Chondrocyte (in vitro differentiated cells): ENCODE data around the gene HPSE2. TPM values are rescaled to one million over a fixed set of nuclear protein-coding genes. Genes with fewer than 3 reads are reported as not detected.

Source experiments
- DNase-seq: peaks from one replicate; pipeline ENCODE4 v3.0.0; 2021; ENCODE audit warnings: mixed read lengths, low spot score
- H3K27ac Mint-ChIP-seq: one replicate; pipeline ENCODE4 v1.8.0; 2021; ENCODE audit warnings: mild to moderate bottlenecking, moderate library complexity, mixed read lengths; ENCODE audit not compliant: unreplicated experiment
- H3K27me3 Mint-ChIP-seq: 2 replicates; pipeline ENCODE4 v1.8.0; 2021; ENCODE audit warnings: low read depth, mixed read lengths
- H3K36me3 Mint-ChIP-seq: 2 replicates; pipeline ENCODE4 v1.8.0; 2021; ENCODE audit warnings: low read depth, mixed read lengths
- H3K4me1 Mint-ChIP-seq: 2 replicates; pipeline ENCODE4 v1.8.0; 2021; ENCODE audit warnings: low read depth, mild to moderate bottlenecking, mixed read lengths
- H3K4me3 Mint-ChIP-seq: one replicate; pipeline ENCODE4 v1.8.0; 2021; ENCODE audit warnings: mild to moderate bottlenecking, moderate library complexity, mixed read lengths; ENCODE audit not compliant: unreplicated experiment
- H3K9me3 Mint-ChIP-seq: 2 replicates; pipeline ENCODE4 v1.8.0; 2021; ENCODE audit warnings: low read depth, mixed read lengths
- total RNA-seq: library from RNA; stranded (reverse); gene quantifications from 3 replicates; pipeline ENCODE4 v1.2.1, GENCODE V29; 2021
- TF ChIP-seq, protein P1 (sequence below): fragments of 200-600 bp; sonication (generic); IDR thresholded peaks from 2 replicates; pipeline ENCODE4 v1.5.0; 2021; ENCODE audit warnings: antibody characterized with exemption, mild to moderate bottlenecking, moderate library complexity

The HPSE2 gene
- total RNA-seq, 1 donor from 2014 or later, result not detected

DNA sequence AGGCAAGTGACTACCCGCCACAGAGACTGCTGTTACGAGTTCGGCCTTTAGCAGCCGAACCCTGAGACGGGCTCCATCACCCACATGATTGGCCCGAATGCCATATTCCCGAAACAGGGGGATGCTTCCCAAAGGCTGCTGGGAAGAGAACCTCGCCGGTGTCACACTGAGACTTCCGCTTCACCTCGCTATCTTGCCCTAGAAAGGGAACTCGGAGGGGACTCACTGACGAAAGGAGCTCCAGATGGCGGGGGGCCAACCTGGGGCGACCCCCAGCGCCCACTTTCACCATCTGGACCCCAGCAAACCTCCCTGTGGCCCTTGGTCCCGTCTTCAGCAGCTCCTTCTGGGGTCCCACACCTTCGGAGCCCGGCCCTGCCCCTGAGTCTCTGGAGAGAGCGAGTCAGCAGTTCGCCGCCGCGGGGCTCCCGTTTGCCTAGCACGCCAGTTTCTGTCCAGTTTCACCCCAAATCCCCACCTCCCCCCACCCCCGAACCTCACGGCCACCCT is 789.4 kb downstream of the HPSE2 start:
- TF ChIP-seq, protein P1, sequence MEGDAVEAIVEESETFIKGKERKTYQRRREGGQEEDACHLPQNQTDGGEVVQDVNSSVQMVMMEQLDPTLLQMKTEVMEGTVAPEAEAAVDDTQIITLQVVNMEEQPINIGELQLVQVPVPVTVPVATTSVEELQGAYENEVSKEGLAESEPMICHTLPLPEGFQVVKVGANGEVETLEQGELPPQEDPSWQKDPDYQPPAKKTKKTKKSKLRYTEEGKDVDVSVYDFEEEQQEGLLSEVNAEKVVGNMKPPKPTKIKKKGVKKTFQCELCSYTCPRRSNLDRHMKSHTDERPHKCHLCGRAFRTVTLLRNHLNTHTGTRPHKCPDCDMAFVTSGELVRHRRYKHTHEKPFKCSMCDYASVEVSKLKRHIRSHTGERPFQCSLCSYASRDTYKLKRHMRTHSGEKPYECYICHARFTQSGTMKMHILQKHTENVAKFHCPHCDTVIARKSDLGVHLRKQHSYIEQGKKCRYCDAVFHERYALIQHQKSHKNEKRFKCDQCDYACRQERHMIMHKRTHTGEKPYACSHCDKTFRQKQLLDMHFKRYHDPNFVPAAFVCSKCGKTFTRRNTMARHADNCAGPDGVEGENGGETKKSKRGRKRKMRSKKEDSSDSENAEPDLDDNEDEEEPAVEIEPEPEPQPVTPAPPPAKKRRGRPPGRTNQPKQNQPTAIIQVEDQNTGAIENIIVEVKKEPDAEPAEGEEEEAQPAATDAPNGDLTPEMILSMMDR, result no peak
- Mint-ChIP-seq H3K4me1 (peaks cover 24% of the 10 kb centered on the region), H3K36me3 (peaks cover 20% of the 10 kb centered on the region), H3K9me3 (no peaks in the 10 kb centered on the region), H3K27ac (peak overlapping the region; percentile 88), H3K27me3 (peaks cover 7% of the 10 kb centered on the region), H3K4me3 (peak overlapping the region; percentile 85)
- DNase-seq, result no peak

DNA sequence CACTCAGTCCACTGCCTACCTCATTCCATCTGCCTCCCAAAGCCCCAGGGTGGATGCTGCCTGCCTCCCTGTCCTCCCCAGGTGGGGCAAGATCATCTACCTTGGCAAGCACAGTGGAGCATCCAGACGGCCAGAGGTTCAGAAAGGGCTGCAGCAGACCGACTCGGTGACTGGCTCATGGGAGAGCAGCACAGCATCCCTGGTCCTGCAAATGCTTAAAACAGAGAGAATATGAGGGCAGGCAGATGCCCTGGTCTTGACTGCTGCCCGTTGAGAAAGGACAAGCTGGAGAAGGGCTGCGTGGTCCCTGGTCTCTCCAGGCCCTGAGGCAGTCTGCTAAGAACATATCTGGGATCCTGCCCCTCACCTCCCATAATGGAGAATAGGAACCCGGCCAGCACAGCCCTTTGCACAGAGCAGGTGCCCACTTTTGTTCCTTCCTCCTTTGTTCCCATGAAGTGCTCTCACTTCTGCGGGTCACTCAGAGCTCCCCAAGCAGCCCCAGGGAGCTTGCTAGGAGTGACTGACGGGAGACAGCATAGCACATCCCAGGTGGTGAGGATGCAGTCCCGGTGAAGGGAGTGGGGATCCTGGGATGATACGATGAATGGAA is 790.3 kb downstream of the HPSE2 start:
- Mint-ChIP-seq H3K27ac (no peak overlapping the region), H3K4me1 (peaks cover 24% of the 10 kb centered on the region), H3K36me3 (peaks cover 20% of the 10 kb centered on the region), H3K9me3 (no peaks in the 10 kb centered on the region), H3K27me3 (peaks cover 2% of the 10 kb centered on the region), H3K4me3 (peak overlapping the region; percentile 85)
- DNase-seq, result no peak
- TF ChIP-seq, protein P1, result no peak

DNA sequence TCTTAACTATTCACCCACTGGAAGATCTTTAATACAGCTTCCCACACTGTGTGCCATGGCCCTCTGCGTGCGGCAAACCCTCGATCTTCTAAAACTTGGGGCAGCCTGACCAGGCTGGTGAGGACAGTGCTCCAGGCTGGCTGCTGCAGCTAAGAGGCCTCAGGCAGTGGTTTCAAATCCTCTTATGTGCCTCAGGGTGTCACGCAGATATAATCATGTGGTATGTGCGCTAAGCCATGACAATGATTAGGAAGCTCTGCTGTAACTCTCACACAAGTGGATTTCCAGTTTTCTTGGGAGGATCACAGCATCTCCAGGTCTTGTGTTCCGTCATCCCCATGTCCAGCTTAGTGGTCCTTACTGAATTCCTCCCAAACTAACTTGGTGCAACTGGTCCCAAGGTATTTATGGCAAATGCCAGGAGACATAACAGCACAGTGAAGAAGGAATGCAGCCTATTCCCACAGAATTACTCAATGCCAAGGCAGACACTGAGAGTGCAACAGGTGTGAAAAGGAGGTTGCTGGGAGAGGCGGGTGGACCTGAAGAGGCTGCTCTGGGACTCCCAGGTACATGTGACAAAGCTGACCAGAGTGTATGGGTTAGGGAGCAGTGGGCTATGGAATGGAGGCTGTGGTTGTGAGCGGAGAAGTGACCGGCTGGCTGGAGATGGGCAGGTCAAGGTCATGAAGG is 791.2 kb downstream of the HPSE2 start:
- TF ChIP-seq, protein P1, result no peak
- no peak for DNase-seq
- peaks cover 24% of the 10 kb centered on the region for H3K4me1 Mint-ChIP-seq
- H3K9me3 Mint-ChIP-seq, result no peaks in the 10 kb centered on the region
- H3K36me3 Mint-ChIP-seq, result peaks cover 22% of the 10 kb centered on the region
- H3K27me3 Mint-ChIP-seq, result no peaks in the 10 kb centered on the region
- no peak overlapping the region for H3K4me3 Mint-ChIP-seq
- H3K27ac Mint-ChIP-seq, result peak overlapping the region; percentile 47

DNA sequence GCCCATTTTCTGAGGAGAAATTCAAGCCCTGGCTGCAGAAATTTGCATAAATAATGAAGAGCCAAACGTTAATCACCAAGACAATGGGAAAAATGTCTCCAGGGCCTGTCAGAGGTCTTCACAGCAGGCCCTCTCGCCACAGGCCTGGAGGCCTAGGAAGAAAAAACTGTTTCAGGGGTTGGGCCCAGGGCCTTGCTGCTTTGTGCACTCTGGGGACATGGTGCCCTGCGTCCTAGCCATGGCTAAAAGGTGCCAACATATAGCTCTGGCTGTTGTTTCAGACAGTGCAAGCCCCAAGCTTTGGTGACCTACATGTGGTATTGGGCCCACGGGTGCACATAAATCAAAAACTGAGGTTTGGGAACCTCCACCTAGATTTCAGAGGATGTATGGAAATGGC is 796.9 kb downstream of the HPSE2 start:
- DNase-seq, result no peak

DNA sequence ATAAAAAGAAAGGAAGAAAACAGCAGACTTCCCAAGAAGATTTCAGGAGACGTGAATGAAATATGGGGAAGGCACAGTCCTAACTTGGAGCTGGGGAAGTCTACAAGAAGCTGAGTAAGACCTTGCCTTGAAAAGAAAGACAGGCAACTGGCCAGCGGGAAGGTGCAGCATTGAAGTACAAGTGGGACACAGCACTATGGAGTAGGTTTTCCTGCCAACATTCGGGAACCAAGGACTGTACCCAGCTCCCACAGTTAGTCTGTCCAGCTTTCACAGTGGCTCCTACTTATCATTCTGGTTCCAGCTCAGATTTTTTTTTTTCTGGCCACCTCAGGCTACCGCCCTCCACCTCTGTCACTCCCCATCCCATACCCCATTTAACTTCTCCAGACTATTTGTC is 798.9 kb downstream of the HPSE2 start:
- Mint-ChIP-seq H3K36me3 (peaks cover 36% of the 10 kb centered on the region), H3K9me3 (peaks cover 9% of the 10 kb centered on the region), H3K27me3 (no peaks in the 10 kb centered on the region), H3K27ac (no peak overlapping the region), H3K4me3 (no peak overlapping the region), H3K4me1 (peaks cover 10% of the 10 kb centered on the region)
- DNase-seq, result no peak
- TF ChIP-seq, protein P1, result no peak

More for the DNA sequence above, 796.9 kb downstream of the HPSE2 start:
- TF ChIP-seq, protein P1, result no peak
- Mint-ChIP-seq H3K9me3 (no peaks in the 10 kb centered on the region), H3K4me3 (no peak overlapping the region), H3K4me1 (peaks cover 13% of the 10 kb centered on the region), H3K27ac (no peak overlapping the region), H3K27me3 (no peaks in the 10 kb centered on the region), H3K36me3 (peaks cover 35% of the 10 kb centered on the region)
